Fibroblast of mammary gland (primary cell): ENCODE results near the gene TAF6L.

ENCODE experiments used
- DNase-seq: peaks from one replicate; pipeline ENCODE4 v3.0.0-alpha.2; 2010; ENCODE audit warnings: low read depth
- H3K4me3 ChIP-seq: 2 replicates; pipeline ENCODE4 v1.5.1; 2011; ENCODE audit warnings: low read depth, mild to moderate bottlenecking, low read length, moderate library complexity; ENCODE audit not compliant: control insufficient read depth
- CTCF ChIP-seq: conservative IDR thresholded peaks from 2 replicates; pipeline ENCODE4 v1.5.1; 2011; ENCODE audit warnings: low read depth, low read length, inconsistent platforms; ENCODE audit not compliant: control insufficient read depth, insufficient read depth

Gene TAF6L

GRCh38 chr11:62787005-62787759 lies 16.0 kb downstream of the TAF6L start, which contains the start of gene TMEM179B:
Gene TMEM179B, plus strand, starts transcription at chr11:62787402. Its CDS starts 30 bp downstream, at chr11:62787432.
- H3K4me3 ChIP-seq = peak within 1 kb of the TSS; percentile 93
- TF ChIP-seq CTCF = peak; percentile 40
- DNase-seq = peak; percentile 97

- no peak for DNase-seq
- H3K4me3 ChIP-seq = no peak overlapping the region
- no peak for TF ChIP-seq CTCF
Measured at GRCh38 chr11:62788991-62789390, 17.8 kb downstream of the TAF6L start.

- no peak for DNase-seq
- no peak overlapping the region for H3K4me3 ChIP-seq
- TF ChIP-seq CTCF = no peak
Measured at GRCh38 chr11:62789576-62789975, 18.4 kb downstream of the TAF6L start.

DNA sequence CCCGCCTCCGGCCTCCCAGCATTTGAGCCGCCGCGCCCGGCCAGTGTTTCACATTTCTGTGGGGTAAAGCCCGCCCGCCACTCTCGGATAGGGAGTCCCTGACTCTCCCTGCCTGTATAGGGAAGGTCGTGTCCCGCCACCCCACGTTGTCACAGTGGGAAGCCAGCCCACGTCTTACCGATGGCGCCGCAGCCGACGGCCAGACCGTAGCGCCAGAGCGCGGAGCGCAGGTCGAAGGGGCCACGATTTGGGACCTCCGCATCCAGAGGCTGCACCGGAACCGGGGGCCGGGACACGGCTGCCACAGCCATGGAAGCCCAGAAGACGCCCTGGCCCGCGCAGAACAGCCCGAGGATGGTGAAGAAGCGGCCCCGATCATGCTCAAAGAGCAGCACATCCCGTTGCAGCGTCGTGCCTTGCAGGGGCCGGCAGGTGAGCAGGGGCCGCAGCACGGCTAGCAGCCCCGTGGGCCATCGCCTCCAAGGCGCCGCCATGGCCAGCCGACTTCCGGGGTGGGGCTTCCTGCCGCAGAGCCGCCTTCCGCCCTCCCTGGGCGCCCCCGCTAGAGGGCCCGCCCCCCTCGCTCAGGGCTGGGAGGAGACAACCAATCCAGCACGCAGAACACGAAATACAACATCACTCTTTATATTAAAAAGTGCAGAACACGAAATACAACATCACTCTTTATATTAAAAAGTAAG lies 20.5 kb downstream of the TAF6L start, which contains the start of gene TMEM223:
Gene TMEM223 (minus strand): TSS at position 506 of the 701 bp plus-strand sequence. CDS start 12 bp downstream, at position 494.
- peak within 1 kb of the TSS; percentile 83 for H3K4me3 ChIP-seq
- no peak for TF ChIP-seq CTCF
- DNase-seq = peak; percentile 60

GRCh38 chr11:62792202-62792575 lies 21.0 kb downstream of the TAF6L start:
- no peak for DNase-seq
- TF ChIP-seq CTCF = no peak
- peak overlapping the region; percentile 16 for H3K4me3 ChIP-seq

GRCh38 chr11:62794201-62794775 lies 23.1 kb downstream of the TAF6L start:
- no peak for DNase-seq
- TF ChIP-seq CTCF = no peak
- no peak overlapping the region for H3K4me3 ChIP-seq
